Liver (tissue), 2 donors: ENCODE measurements around the gene RPAP2.

Experiments
- YY1 ChIP-seq: IDR thresholded peaks from 2 replicates; pipeline ENCODE4 v1.6.1; 2016; ENCODE audit warnings: antibody characterized with exemption, mild to moderate bottlenecking
- TF ChIP-seq, protein P1 (sequence below): IDR thresholded peaks from 2 replicates; pipeline ENCODE4 v1.6.1; 2016; ENCODE audit warnings: antibody characterized with exemption
- donor health status: healthy.

DNA sequence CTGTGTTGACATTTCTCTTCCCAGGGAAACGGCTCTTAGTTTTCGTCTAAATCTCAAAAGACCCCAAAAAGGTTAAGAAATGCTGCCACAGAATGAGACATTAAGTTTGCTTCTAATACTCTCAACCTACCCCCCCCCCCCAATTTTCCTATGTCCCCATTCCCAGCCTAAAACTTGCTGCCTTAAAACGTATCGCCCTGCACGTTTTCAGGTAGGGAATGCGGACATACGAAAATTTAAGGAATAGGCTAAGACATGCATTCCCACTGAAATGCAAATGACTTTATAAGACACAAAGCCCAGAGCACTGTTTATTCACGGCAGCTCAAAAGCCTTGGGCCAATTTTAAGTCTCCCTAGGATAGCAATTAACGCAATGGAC is 142.4 kb downstream of the RPAP2 start:
- TF ChIP-seq, protein P1, sequence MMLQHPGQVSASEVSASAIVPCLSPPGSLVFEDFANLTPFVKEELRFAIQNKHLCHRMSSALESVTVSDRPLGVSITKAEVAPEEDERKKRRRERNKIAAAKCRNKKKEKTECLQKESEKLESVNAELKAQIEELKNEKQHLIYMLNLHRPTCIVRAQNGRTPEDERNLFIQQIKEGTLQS = no peak
- TF ChIP-seq YY1 = no peak
